ENCODE measurements around the gene ERC2. TPM values are rescaled to one million over a fixed set of nuclear protein-coding genes. Genes with fewer than 3 reads are reported as not detected.

Gene ERC2
- total RNA-seq, 1 donor from 2014 or later: 0.35 TPM

DNA sequence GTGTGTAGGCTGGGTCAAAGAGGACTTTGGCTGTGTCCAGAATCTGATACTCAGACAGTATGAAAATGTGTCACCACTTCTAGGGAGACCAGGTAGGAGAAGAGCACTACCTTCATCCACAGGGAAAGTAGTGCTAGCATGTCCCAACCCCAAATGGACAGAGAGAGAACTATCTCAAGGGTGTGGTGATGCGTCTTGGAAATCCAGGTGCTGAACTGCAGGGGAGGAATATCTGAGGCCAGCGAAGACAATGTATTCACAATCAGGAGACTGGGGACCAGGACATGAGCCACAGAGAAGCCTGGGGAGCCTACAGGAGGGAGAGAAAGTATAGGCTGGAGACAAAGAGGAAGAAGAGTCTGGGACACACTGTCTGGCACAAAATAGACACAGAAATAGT lies 829.1 kb downstream of the ERC2 start:
- DNase-seq (ENCODE audit: extremely low spot score, unreplicated experiment): no peak
- Mint-ChIP-seq H3K4me3 (ENCODE audit: unreplicated experiment) (no peak overlapping the region), H3K4me1 (ENCODE audit: unreplicated experiment) (no peaks in the 10 kb centered on the region), H3K27me3 (ENCODE audit: unreplicated experiment) (peaks cover 10% of the 10 kb centered on the region), H3K9me3 (ENCODE audit: unreplicated experiment) (peaks cover 4% of the 10 kb centered on the region), H3K36me3 (ENCODE audit: unreplicated experiment) (no peaks in the 10 kb centered on the region), H3K27ac (ENCODE audit: unreplicated experiment) (no peak overlapping the region)
- TF ChIP-seq, protein P1, sequence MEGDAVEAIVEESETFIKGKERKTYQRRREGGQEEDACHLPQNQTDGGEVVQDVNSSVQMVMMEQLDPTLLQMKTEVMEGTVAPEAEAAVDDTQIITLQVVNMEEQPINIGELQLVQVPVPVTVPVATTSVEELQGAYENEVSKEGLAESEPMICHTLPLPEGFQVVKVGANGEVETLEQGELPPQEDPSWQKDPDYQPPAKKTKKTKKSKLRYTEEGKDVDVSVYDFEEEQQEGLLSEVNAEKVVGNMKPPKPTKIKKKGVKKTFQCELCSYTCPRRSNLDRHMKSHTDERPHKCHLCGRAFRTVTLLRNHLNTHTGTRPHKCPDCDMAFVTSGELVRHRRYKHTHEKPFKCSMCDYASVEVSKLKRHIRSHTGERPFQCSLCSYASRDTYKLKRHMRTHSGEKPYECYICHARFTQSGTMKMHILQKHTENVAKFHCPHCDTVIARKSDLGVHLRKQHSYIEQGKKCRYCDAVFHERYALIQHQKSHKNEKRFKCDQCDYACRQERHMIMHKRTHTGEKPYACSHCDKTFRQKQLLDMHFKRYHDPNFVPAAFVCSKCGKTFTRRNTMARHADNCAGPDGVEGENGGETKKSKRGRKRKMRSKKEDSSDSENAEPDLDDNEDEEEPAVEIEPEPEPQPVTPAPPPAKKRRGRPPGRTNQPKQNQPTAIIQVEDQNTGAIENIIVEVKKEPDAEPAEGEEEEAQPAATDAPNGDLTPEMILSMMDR (IDR thresholded peaks at IDR 0.05): no peak

DNA sequence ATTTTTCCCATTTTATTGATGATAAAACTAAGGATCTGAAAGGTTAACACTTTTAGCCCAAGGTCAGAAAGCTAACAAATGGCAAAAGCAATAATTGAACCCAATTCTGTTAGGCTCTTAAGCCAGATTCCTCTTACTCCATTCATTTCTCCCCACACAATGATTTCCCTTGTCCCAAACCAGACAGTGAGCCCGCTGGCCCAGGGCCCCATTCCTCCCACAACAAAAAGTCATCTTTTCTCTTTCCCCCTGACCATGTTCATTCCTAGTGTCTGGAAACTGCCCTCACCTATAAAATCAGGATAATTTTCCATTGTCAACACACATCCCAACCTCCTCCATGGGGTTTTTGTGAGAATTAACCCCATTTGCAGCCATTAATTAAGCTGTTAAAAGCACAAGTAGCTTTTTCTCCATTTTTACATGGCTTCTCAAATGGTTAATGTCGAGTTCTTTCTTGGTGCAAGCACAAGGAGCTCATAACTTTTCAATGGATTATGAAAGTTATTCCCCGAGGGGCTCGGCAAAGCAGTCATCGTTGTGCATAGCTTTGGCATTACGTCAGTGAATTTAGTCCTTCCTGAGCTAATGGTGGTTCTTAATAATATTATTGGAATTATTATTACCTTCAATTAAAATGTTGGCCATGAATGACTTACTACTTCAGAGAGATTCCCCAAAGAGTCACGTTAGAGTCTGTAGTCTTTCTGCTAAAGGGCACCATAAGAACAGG lies 830.2 kb downstream of the ERC2 start:
- DNase-seq (ENCODE audit: extremely low spot score, unreplicated experiment): no peak
- no peak overlapping the region for H3K4me3 Mint-ChIP-seq (ENCODE audit: unreplicated experiment)
- peaks cover 4% of the 10 kb centered on the region for H3K9me3 Mint-ChIP-seq (ENCODE audit: unreplicated experiment)
- H3K36me3 Mint-ChIP-seq (ENCODE audit: unreplicated experiment): no peaks in the 10 kb centered on the region
- no peaks in the 10 kb centered on the region for H3K4me1 Mint-ChIP-seq (ENCODE audit: unreplicated experiment)
- TF ChIP-seq, protein P1 (IDR thresholded peaks at IDR 0.05): no peak
- peaks cover 10% of the 10 kb centered on the region for H3K27me3 Mint-ChIP-seq (ENCODE audit: unreplicated experiment)
- H3K27ac Mint-ChIP-seq (ENCODE audit: unreplicated experiment): no peak overlapping the region

- no peak overlapping the region for H3K27ac Mint-ChIP-seq (ENCODE audit: unreplicated experiment)
- H3K9me3 Mint-ChIP-seq (ENCODE audit: unreplicated experiment): peaks cover 4% of the 10 kb centered on the region
- no peaks in the 10 kb centered on the region for H3K36me3 Mint-ChIP-seq (ENCODE audit: unreplicated experiment)
- no peak overlapping the region for H3K4me3 Mint-ChIP-seq (ENCODE audit: unreplicated experiment)
- H3K27me3 Mint-ChIP-seq (ENCODE audit: unreplicated experiment): peaks cover 12% of the 10 kb centered on the region
- TF ChIP-seq, protein P1 (IDR thresholded peaks at IDR 0.05): no peak
- no peak for DNase-seq (ENCODE audit: extremely low spot score, unreplicated experiment)
- no peaks in the 10 kb centered on the region for H3K4me1 Mint-ChIP-seq (ENCODE audit: unreplicated experiment)
Measured at GRCh38 chr3:55636300-55637195, 831.7 kb downstream of the ERC2 start.

GRCh38 chr3:55634345-55634744 lies 833.9 kb downstream of the ERC2 start:
- Mint-ChIP-seq H3K27ac (ENCODE audit: unreplicated experiment) (no peak overlapping the region), H3K4me1 (ENCODE audit: unreplicated experiment) (no peaks in the 10 kb centered on the region), H3K9me3 (ENCODE audit: unreplicated experiment) (peaks cover 4% of the 10 kb centered on the region), H3K36me3 (ENCODE audit: unreplicated experiment) (no peaks in the 10 kb centered on the region), H3K27me3 (ENCODE audit: unreplicated experiment) (peaks cover 8% of the 10 kb centered on the region), H3K4me3 (ENCODE audit: unreplicated experiment) (no peak overlapping the region)
- TF ChIP-seq, protein P1 (IDR thresholded peaks at IDR 0.05): no peak
- no peak for DNase-seq (ENCODE audit: extremely low spot score, unreplicated experiment)

- Mint-ChIP-seq H3K27me3 (ENCODE audit: unreplicated experiment) (peaks cover 2% of the 10 kb centered on the region), H3K4me3 (ENCODE audit: unreplicated experiment) (no peak overlapping the region), H3K27ac (ENCODE audit: unreplicated experiment) (no peak overlapping the region), H3K36me3 (ENCODE audit: unreplicated experiment) (no peaks in the 10 kb centered on the region), H3K9me3 (ENCODE audit: unreplicated experiment) (no peaks in the 10 kb centered on the region), H3K4me1 (ENCODE audit: unreplicated experiment) (no peaks in the 10 kb centered on the region)
- no peak for DNase-seq (ENCODE audit: extremely low spot score, unreplicated experiment)
- TF ChIP-seq, protein P1 (IDR thresholded peaks at IDR 0.05): no peak
Measured at GRCh38 chr3:55633333-55633732, 834.9 kb downstream of the ERC2 start.
